Lower leg skin (tissue), 3 donors: ENCODE data around the gene CD2.

Experiments
- CTCF ChIP-seq, 3 donors: fragments of 450-650 bp; IDR thresholded peaks; one replicate each; pipeline ENCODE4 v1.5.1; 2016; ENCODE audit warnings: antibody characterized with exemption in 3 of 3, mild to moderate bottlenecking in 3 of 3, moderate library complexity in 2 of 3
- POLR2A ChIP-seq, 2 donors: fragments of 450-650 bp; IDR thresholded peaks; one replicate each; pipeline ENCODE4 v1.6.1; 2016 to 2017; ENCODE audit warnings: antibody characterized with exemption in 2 of 2, mild to moderate bottlenecking in 1 of 2, moderate library complexity in 1 of 2

GRCh38 chr1:116735246-116735645, 19.0 kb upstream of the CD2 start:
- TF ChIP-seq CTCF (IDR thresholded peaks at IDR 0.05): no peak
- TF ChIP-seq POLR2A (IDR thresholded peaks at IDR 0.05): no peak
